ENCODE data around the gene SLC26A6.

The SLC26A6 gene

GRCh38 chr3:48662753-48663488 lies 27.7 kb upstream of the SLC26A6 start, which contains the start of gene CELSR3:
TSS of gene CELSR3 (minus strand) at chr3:48662886. CDS start at chr3:48662634, 252 bp downstream.
- intact Hi-C loops (cut with DNase I) = no loop called here
- peak; percentile 73 to 96 (median 89) for DNase-seq

- peak in 7 of 42 donors; percentile 6 to 38 (median 18) for DNase-seq
- intact Hi-C loops (cut with DNase I) = no loop called here
Observed at GRCh38 chr3:48662145-48662752, 27.0 kb upstream of the SLC26A6 start.

GRCh38 chr3:48661501-48662144 lies 26.4 kb upstream of the SLC26A6 start:
- peak; percentile 24 to 90 (median 72) for DNase-seq
- intact Hi-C loops (cut with DNase I) = no loop called here

- no peak for DNase-seq
- intact Hi-C loops (cut with DNase I) = no loop called here
Observed at GRCh38 chr3:48660800-48661400, 25.6 kb upstream of the SLC26A6 start.

- intact Hi-C loops (cut with DNase I) = no loop called here
- DNase-seq = no peak
Observed at GRCh38 chr3:48656841-48657281, 21.6 kb upstream of the SLC26A6 start.

GRCh38 chr3:48656061-48656840 lies 21.0 kb upstream of the SLC26A6 start:
- peak in 41 of 42 donors; percentile 19 to 76 (median 50) for DNase-seq
- intact Hi-C loops (cut with DNase I) = no loop called here

GRCh38 chr3:48655606-48656005 lies 20.3 kb upstream of the SLC26A6 start:
- intact Hi-C loops (cut with DNase I) = no loop called here
- DNase-seq = peak in 1 of 42 donors; percentile 9

- intact Hi-C loops (cut with DNase I) = no loop called here
- DNase-seq = no peak
Observed at GRCh38 chr3:48655063-48655462, 19.8 kb upstream of the SLC26A6 start.

GRCh38 chr3:48652923-48653715 lies 17.9 kb upstream of the SLC26A6 start:
- intact Hi-C loops (cut with DNase I) = no loop called here
- no peak for DNase-seq

- DNase-seq = no peak
- intact Hi-C loops (cut with DNase I) = no loop called here
Observed at GRCh38 chr3:48651771-48652170, 16.5 kb upstream of the SLC26A6 start.

- DNase-seq = no peak
- intact Hi-C loops (cut with DNase I) = no loop called here
Observed at GRCh38 chr3:48650723-48651122, 15.5 kb upstream of the SLC26A6 start.

GRCh38 chr3:48648188-48648850 lies 13.1 kb upstream of the SLC26A6 start:
- intact Hi-C loops (cut with DNase I) = no loop called here
- no peak for DNase-seq

GRCh38 chr3:48647714-48648113 lies 12.5 kb upstream of the SLC26A6 start:
- intact Hi-C loops (cut with DNase I) = no loop called here
- no peak for DNase-seq

GRCh38 chr3:48644898-48645760 lies 9.9 kb upstream of the SLC26A6 start:
- no peak for DNase-seq
- intact Hi-C loops (cut with DNase I) = no loop called here

- no peak for DNase-seq
- intact Hi-C loops (cut with DNase I) = no loop called here
Observed at GRCh38 chr3:48642605-48643004, 7.3 kb upstream of the SLC26A6 start.

- no peak for DNase-seq
- intact Hi-C loops (cut with DNase I) = no loop called here
Observed at GRCh38 chr3:48641396-48641795, 6.1 kb upstream of the SLC26A6 start.

Measured in head of caudate nucleus (tissue), 42 donors.